ENCODE data around the gene ARHGEF10L.

ARHGEF10L gene

DNA sequence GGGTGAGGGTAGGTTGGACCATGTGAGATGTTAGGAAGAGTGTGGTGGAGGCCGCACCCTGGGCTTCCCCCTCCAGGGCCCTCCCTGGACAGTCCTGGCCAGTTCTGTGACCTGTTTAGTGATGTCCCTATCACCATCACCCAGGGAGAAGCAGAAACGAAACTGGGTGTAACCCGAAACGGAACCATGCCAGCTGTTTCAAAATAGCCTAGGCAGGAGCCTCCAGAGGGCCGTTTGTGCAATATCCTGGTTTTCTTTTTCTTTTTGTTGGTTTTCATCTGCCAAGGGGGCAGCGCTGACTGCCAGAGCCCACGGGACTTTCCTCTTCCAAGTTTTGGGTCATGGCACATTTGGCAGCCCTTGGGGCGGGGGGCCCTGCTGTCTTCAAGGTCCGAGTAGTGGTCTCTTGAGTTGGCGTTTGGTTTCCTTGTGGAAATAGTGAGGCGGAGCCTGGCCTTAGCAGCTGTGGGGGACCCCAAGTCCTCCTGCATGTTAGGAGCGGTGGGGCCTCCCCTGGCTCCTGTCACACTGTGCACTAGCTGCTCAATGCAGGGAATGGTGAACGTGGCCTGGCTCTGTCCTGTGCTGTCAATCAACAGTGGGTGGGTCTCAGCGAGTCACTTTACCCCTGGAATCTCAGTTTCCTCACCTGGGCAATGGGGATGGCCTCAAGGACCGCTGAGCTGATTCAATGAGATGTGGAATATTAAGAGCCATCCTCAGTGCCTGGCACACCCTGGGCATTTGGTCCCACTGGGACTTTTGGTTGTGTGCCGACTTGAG is 90.7 kb downstream of the ARHGEF10L start:
- TF ChIP-seq, protein P1, sequence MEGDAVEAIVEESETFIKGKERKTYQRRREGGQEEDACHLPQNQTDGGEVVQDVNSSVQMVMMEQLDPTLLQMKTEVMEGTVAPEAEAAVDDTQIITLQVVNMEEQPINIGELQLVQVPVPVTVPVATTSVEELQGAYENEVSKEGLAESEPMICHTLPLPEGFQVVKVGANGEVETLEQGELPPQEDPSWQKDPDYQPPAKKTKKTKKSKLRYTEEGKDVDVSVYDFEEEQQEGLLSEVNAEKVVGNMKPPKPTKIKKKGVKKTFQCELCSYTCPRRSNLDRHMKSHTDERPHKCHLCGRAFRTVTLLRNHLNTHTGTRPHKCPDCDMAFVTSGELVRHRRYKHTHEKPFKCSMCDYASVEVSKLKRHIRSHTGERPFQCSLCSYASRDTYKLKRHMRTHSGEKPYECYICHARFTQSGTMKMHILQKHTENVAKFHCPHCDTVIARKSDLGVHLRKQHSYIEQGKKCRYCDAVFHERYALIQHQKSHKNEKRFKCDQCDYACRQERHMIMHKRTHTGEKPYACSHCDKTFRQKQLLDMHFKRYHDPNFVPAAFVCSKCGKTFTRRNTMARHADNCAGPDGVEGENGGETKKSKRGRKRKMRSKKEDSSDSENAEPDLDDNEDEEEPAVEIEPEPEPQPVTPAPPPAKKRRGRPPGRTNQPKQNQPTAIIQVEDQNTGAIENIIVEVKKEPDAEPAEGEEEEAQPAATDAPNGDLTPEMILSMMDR (IDR thresholded peaks at IDR 0.05) = no peak
- Mint-ChIP-seq H3K27me3 (ENCODE audit: low read depth, poor library complexity) (no peaks in the 10 kb centered on the region), H3K9me3 (no peaks in the 10 kb centered on the region), H3K4me1 (no peaks in the 10 kb centered on the region), H3K4me3 (no peak overlapping the region), H3K36me3 (ENCODE audit: low read depth) (peaks cover 17% of the 10 kb centered on the region), H3K27ac (no peak overlapping the region)
- DNase-seq = no peak

DNA sequence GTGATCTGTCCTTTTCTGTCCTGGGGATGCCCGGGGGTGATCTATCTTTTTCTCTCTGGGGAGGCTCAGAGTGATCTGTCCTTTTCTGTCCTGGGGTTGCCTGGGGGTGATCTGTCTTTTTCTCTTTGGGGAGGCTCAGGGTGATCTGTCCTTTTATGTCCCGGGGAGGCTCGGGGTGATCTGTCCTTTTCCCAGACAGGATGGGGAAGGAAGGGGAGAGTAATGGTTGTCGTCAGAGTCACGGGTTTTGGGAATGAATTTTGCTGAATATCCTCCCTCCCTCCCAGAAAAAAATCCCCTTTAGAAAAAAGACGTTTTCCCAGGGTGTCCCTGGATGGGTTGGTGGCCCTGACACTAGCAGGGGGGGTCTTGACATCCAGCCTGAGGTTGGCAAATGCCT is 91.5 kb downstream of the ARHGEF10L start:
- Mint-ChIP-seq H3K4me3 (no peak overlapping the region), H3K27me3 (ENCODE audit: low read depth, poor library complexity) (no peaks in the 10 kb centered on the region), H3K36me3 (ENCODE audit: low read depth) (peaks cover 23% of the 10 kb centered on the region), H3K9me3 (no peaks in the 10 kb centered on the region), H3K4me1 (no peaks in the 10 kb centered on the region), H3K27ac (no peak overlapping the region)
- TF ChIP-seq, protein P1 (IDR thresholded peaks at IDR 0.05) = no peak
- DNase-seq = no peak

DNA sequence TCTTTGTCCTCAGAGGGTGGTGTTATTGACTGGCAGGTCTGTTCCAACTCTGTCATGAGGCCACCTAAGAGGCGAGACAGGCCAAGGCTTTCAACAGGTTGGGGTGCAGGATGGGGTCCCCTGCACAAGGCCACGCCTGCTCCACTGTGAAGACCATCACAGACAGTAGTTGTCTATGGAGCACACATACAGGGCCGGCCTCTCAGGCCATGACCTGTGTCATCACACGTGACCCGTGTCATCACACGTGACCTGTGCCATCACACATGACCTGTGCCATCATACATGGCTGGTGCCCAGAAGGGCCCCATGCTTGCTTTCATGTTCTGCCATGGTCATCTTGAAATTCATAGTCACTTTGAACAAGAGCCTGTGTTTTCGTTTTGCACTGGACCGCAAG is 91.9 kb downstream of the ARHGEF10L start:
- no peak for DNase-seq
- Mint-ChIP-seq H3K27ac (no peak overlapping the region), H3K4me1 (no peaks in the 10 kb centered on the region), H3K36me3 (ENCODE audit: low read depth) (peaks cover 27% of the 10 kb centered on the region), H3K9me3 (no peaks in the 10 kb centered on the region), H3K4me3 (no peak overlapping the region), H3K27me3 (ENCODE audit: low read depth, poor library complexity) (no peaks in the 10 kb centered on the region)
- TF ChIP-seq, protein P1 (IDR thresholded peaks at IDR 0.05) = no peak

DNA sequence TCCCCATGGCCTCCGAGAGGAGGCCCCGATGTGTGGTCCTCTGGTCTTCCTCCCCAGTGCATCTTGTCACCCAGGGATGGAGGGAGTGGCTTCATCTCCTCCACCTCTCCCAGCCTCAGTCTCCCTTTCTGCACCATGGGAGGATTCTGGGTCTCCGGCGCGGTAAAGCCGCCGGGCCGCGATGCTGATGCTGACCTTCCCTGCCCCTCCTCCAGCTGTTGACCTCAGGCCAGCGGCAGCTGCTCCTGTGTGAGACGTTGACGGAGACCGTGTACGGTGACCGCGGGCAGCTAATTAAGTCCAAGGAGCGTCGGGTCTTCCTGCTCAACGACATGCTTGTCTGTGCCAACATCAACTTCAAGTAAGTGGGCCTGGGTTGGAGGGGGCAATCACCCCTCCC is 92.6 kb downstream of the ARHGEF10L start:
- Mint-ChIP-seq H3K4me1 (no peaks in the 10 kb centered on the region), H3K27ac (no peak overlapping the region), H3K36me3 (ENCODE audit: low read depth) (peaks cover 30% of the 10 kb centered on the region), H3K4me3 (no peak overlapping the region), H3K27me3 (ENCODE audit: low read depth, poor library complexity) (no peaks in the 10 kb centered on the region), H3K9me3 (no peaks in the 10 kb centered on the region)
- TF ChIP-seq, protein P1 (IDR thresholded peaks at IDR 0.05) = no peak
- DNase-seq = no peak

DNA sequence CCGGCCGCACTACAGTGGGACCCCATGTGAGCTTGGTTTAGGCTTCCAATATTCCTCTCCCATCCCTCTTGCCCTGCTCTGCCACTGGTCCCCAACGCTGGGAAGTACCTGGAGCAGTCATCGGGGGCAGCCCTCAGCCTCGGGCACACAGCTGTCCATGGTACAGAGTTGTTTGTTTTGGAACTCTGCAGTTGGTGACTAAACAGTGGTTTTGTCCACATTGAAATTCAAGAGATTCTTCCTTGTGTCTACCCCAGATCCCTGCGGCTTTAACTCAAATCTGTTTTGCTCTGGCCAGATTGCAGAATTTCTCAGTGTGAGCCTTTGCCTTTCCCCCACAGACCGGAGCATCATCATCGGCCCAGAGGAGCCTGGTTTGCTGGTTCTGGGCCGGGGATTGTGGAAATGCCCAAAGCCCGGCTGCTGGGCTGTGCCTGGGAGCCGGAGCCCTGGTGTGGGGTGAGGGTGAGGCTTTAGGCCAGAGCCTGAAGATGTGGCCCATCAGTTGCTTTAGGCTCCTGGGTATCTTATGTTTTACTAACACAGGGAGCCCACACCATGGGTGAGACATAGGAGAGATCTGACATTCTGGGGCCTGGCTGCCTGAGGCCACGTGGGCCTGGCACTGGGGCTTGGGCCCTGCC is 93.2 kb downstream of the ARHGEF10L start:
- no peak for DNase-seq
- TF ChIP-seq, protein P1 (IDR thresholded peaks at IDR 0.05) = no peak
- Mint-ChIP-seq H3K4me3 (no peak overlapping the region), H3K36me3 (ENCODE audit: low read depth) (peaks cover 35% of the 10 kb centered on the region), H3K27ac (peak overlapping the region; percentile 45), H3K27me3 (ENCODE audit: low read depth, poor library complexity) (no peaks in the 10 kb centered on the region), H3K4me1 (no peaks in the 10 kb centered on the region), H3K9me3 (no peaks in the 10 kb centered on the region)

Measured in nephron progenitor cell (in vitro differentiated cells).